Lung (tissue), 12 donors: ENCODE results near the gene DENND5A. TPM values are rescaled to one million over a fixed set of nuclear protein-coding genes. Genes with fewer than 3 reads are reported as not detected.

Source experiments
- ATAC-seq: fragments of 200-7000 bp; cut with Tn5 transposase; one replicate; pipeline ENCODE4 v1.9.1; 2020; ENCODE audit warnings: moderate number of reproducible peaks; ENCODE audit not compliant: insufficient read depth, low FRiP score
- DNase-seq, 3 donors: peaks; one replicate each; pipeline ENCODE4 v3.0.0-alpha.2; 2013 to 2017
- H3K27ac ChIP-seq, 2 donors: one replicate each; pipeline ENCODE4 v1.5.1; 2013; ENCODE audit warnings: mild to moderate bottlenecking in 2 of 2, moderate library complexity in 2 of 2, control low read depth in 1 of 2, inconsistent platforms in 1 of 2, low read depth in 1 of 2, low read length in 1 of 2
- H3K27me3 ChIP-seq, 3 donors: one replicate each; pipeline ENCODE4 v1.5.1; 2013; ENCODE audit warnings: low read length in 2 of 3; ENCODE audit not compliant: control insufficient read depth in 3 of 3, insufficient read depth in 3 of 3
- H3K36me3 ChIP-seq, 4 donors: one replicate each; pipeline ENCODE4 v1.5.1; 2013; ENCODE audit warnings: low read length in 4 of 4, mild to moderate bottlenecking in 1 of 4, moderate library complexity in 1 of 4; ENCODE audit not compliant: control insufficient read depth in 4 of 4, insufficient read depth in 4 of 4
- H3K4me1 ChIP-seq, 5 donors: one replicate each; pipeline ENCODE4 v1.5.1; 2013; ENCODE audit warnings: low read length in 5 of 5, mild to moderate bottlenecking in 2 of 5, moderate library complexity in 1 of 5; ENCODE audit not compliant: control insufficient read depth in 5 of 5, insufficient read depth in 5 of 5
- H3K4me3 ChIP-seq: one replicate; pipeline ENCODE4 v1.5.1; 2013; ENCODE audit warnings: mild to moderate bottlenecking, control low read depth, moderate library complexity
- H3K9ac ChIP-seq, 2 donors: one replicate each; pipeline ENCODE4 v1.5.1; 2013; ENCODE audit warnings: low read length in 2 of 2, control low read depth in 1 of 2; ENCODE audit not compliant: insufficient read depth in 1 of 2
- H3K9me3 ChIP-seq, 4 donors: one replicate each; pipeline ENCODE4 v1.5.1; 2013; ENCODE audit warnings: low read length in 3 of 4, mild to moderate bottlenecking in 1 of 4, moderate library complexity in 1 of 4; ENCODE audit not compliant: control insufficient read depth in 4 of 4, insufficient read depth in 3 of 4
- whole genome bisulfite sequencing, 2 donors: extraction: QIAGEN DNeasy Blood & Tissue Kit; methylation state at CpG; one replicate each; pipeline ENCODE4 v1.1.7; 2013; 5-methylcytosine and 5-hydroxymethylcytosine counted together
- polyA plus RNA-seq, 2 donors: library from polyadenylated mRNA; stranded (reverse); fragments of 200-250 nt; gene quantifications; one replicate each; pipeline ENCODE4 v1.2.1, GENCODE V29; 2013
- total RNA-seq, 2 donors: library from RNA; depleted of rRNA in 1 of 2; stranded (reverse); fragments of >200 nt in 1 of 2; gene quantifications; one replicate each; pipeline ENCODE4 v1.2.1, GENCODE V29; 2014 to 2021
- TF ChIP-seq, protein P1 (sequence below): IDR thresholded peaks from 2 replicates; pipeline ENCODE4 v1.5.1; 2012; ENCODE audit warnings: mild to moderate bottlenecking; ENCODE audit errors: control extremely low read depth, extremely low read depth
- donor health status: control.
- donor health status: control.
- donor health status: Bipolar disorder and iron deficiency.
- donor health status: healthy.
- donor health status: DM: yes; HTN: yes; CAD: no.

The DENND5A gene
- total and polyA plus RNA-seq, 4 donors: 20.8 to 152 (median 112) TPM

DNA sequence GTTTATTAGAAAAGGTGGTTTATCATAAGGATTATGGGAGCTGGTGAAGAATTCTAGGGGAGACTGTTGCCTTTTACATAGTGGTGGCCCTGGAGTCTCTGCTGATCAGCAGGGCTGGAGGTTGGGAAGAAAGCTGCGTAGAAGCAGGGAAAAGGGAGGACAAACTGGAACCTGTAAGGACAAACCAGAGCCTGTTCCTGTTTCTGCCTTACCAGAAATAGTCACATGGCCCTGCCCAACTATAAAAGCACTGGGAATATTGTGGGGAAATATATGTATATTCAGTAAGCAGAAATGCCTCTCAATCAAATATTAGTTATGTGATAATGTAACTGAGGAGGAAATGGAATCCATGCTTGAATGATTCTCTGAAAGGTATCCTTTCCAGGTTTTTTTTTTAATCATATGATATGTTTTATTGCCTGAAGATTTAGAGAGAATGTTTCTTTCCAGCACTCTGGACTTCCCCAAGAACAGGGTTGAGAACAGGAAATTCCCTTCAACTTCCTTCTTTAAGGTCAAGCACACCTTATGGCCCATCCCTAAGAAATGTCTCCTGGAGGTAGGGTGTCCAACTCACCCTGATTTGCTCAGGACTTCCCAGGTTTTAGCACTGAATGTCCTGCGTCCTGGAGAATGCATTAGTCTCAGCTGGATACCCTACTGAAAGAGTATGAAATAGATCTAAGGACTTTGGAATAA, 139.8 kb downstream of the DENND5A start:
- Histone ChIP-seq H3K9ac (no peak overlapping the region), H3K27ac (no peak overlapping the region), H3K4me3 (no peak overlapping the region), H3K27me3 (no peaks in the 10 kb centered on the region), H3K36me3 (no peaks in the 10 kb centered on the region), H3K4me1 (peaks cover 0 to 6% (median 0%) of the 10 kb centered on the region in 5 donors), H3K9me3 (no peaks in the 10 kb centered on the region)
- WGBS, 2 donors: 88 to 93% methylated on average over 2 of the region's 2 CpGs
- no peak for DNase-seq
- no peak for ATAC-seq
- TF ChIP-seq, protein P1, sequence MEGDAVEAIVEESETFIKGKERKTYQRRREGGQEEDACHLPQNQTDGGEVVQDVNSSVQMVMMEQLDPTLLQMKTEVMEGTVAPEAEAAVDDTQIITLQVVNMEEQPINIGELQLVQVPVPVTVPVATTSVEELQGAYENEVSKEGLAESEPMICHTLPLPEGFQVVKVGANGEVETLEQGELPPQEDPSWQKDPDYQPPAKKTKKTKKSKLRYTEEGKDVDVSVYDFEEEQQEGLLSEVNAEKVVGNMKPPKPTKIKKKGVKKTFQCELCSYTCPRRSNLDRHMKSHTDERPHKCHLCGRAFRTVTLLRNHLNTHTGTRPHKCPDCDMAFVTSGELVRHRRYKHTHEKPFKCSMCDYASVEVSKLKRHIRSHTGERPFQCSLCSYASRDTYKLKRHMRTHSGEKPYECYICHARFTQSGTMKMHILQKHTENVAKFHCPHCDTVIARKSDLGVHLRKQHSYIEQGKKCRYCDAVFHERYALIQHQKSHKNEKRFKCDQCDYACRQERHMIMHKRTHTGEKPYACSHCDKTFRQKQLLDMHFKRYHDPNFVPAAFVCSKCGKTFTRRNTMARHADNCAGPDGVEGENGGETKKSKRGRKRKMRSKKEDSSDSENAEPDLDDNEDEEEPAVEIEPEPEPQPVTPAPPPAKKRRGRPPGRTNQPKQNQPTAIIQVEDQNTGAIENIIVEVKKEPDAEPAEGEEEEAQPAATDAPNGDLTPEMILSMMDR: no peak

DNA sequence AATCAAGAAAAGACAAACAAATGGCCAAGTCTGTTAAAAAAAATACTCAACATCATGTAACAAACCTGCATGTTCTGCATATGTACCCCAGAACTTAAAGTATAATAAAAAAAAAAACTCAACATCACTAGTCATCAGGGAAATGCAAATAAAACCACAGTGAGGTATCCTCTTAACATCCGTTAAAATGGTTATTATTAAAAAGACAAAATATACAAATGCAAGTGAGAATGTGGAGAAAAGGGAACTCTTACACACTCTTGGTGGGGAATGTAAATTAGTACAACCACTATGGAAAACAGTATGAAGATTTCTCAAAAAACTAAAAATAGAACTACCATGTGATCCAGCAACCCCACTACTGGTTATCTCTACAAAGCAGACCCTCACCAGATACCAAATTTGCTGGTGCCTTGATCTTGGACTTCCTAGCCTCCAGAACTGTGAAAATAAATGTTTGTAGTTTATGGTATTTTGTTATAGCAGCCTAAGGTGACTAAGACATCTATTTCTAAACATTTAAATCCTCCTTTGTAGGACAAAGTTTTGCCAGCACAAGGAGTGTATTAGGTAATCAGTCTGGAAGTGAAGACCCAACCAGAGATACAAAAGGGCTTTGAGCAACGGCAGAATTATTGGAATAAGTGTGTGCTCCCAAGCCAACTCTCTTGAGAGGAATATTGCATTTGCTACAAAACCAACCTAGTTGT, 141.4 kb downstream of the DENND5A start:
- 83 to 89% methylated on average over 2 of the region's 2 CpGs for WGBS, 2 donors
- DNase-seq (no peak), ATAC-seq (no peak)
- H3K27ac ChIP-seq: no peak overlapping the region
- H3K9me3 ChIP-seq: no peaks in the 10 kb centered on the region
- no peaks in the 10 kb centered on the region for H3K36me3 ChIP-seq
- TF ChIP-seq, protein P1: no peak
- no peak overlapping the region for H3K4me3 ChIP-seq
- peaks cover 0 to 6% (median 0%) of the 10 kb centered on the region in 5 donors for H3K4me1 ChIP-seq
- no peaks in the 10 kb centered on the region for H3K27me3 ChIP-seq
- H3K9ac ChIP-seq: no peak overlapping the region

DNA sequence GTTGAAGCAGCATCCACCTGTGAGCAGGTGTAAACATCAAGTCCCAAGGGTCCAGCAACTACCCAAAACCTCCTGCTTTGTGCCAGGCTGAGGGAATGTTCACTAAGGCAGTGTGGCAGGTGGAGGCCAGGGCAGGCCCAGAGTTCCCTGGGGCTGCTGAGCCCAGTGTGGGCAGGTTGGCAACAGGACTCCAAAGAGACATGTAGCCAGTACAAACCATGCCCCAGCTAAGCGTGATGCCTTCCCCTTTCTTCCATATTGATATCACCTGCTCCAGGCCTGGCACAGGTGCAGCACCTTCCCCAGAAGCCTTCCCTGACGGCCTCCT, 143.7 kb downstream of the DENND5A start:
- no peak overlapping the region for H3K9ac ChIP-seq

More for the DNA sequence above, 143.7 kb downstream of the DENND5A start:
- Histone ChIP-seq H3K4me1 (peaks cover 0 to 6% (median 0%) of the 10 kb centered on the region in 5 donors), H3K4me3 (no peak overlapping the region), H3K27me3 (no peaks in the 10 kb centered on the region), H3K9me3 (no peaks in the 10 kb centered on the region), H3K27ac (no peak overlapping the region), H3K36me3 (no peaks in the 10 kb centered on the region)
- TF ChIP-seq, protein P1: no peak
- no peak for DNase-seq
- ATAC-seq: no peak
- 89 to 92% methylated on average over 2 of the region's 2 CpGs for WGBS, 2 donors
